ENCODE measurements around the gene SKOR1. TPM values are rescaled to one million over a fixed set of nuclear protein-coding genes. Genes with fewer than 3 reads are reported as not detected.

The SKOR1 gene
- total and polyA plus RNA-seq, 10 of the 15 experiments (the other 5 are each of a cell fraction or from before 2014, with no cell fraction given) = 0.04 to 0.36 (median 0.10) TPM; not detected in 4

DNA sequence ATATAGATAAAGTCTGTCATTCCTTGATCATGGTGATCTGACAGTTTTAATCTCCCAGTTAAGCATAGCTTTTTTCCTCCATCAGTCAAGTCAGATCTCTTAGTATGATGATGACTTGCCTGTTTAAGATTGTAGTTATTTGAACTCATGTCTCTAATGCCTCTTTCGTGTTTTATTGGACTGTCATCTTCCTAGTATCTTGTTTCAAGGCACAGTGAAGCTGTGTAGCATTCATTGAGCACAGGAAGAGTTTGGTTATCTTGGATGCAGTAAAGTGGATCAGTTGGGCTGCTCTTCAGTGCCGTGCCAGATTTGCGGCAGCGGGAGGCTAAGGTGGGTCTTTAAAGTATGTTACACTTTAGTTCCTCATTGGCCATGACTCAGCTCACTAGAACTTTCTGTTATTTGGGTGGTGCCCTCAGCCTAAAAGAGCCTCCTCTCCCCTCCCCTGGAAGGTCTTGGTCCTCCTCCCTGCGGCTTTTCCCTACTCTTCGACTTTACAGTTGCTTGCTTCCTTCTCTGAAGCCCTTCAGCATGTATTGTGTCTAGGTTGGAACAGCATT lies 45.7 kb upstream of the SKOR1 start:
- ATAC-seq = no peak
- no peaks in the 10 kb centered on the region for H4K20me1 ChIP-seq (ENCODE audit: control insufficient read depth, insufficient read depth)
- no peaks in the 10 kb centered on the region for H3K27me3 ChIP-seq (replicated peaks in 1 of 2; ENCODE audit: control insufficient read depth in 2 of 2, insufficient read depth in 2 of 2, low read length in 1 of 2)
- POLR2A ChIA-PET = interaction anchor here (0.5 to 0.7 kb wide), 2 partner anchors 274 to 286 kb away, joined by 3 to 5 read pairs; no protein-coding TSS in a partner anchor
- no peaks in the 10 kb centered on the region for H3K9me3 ChIP-seq (replicated peaks; ENCODE audit: control insufficient read depth, insufficient read depth, low read length)
- peaks cover 22% of the 10 kb centered on the region for H3K4me1 ChIP-seq (ENCODE audit: control insufficient read depth, insufficient read depth, low read length)
- H3K36me3 ChIP-seq (ENCODE audit: control insufficient read depth in 2 of 2, insufficient read depth in 2 of 2, low read length in 1 of 2) = no peaks in the 10 kb centered on the region
- in situ Hi-C loops (cut with MboI) = no loop called here
- no peak overlapping the region for H3K4me2 ChIP-seq (ENCODE audit: control insufficient read depth, insufficient read depth)
- no peak overlapping the region for H3K27ac ChIP-seq (ENCODE audit: control insufficient read depth, insufficient read depth)
- H2AFZ ChIP-seq (ENCODE audit: control insufficient read depth, low read depth, low read length) = no peak overlapping the region
- intact Hi-C loops (cut with micrococcal nuclease; ENCODE audit: unreplicated experiment) = no loop called here
- SMC1A ChIA-PET (ENCODE audit: uncharacterized antibody, unreplicated experiment) = interaction anchor here (1.1 to 8.3 kb wide), 7 partner anchors 9 to 279 kb away, joined by 3 to 50 read pairs (median 3); no protein-coding TSS in a partner anchor
- H3K4me3 ChIP-seq = no peak overlapping the region
- no peak for DNase-seq (ENCODE audit: low read depth, low spot score)
- CTCF ChIA-PET = interaction anchor here (0.8 to 1.5 kb wide), 5 partner anchors 11 to 279 kb away, joined by 3 to 8 read pairs (median 6); no protein-coding TSS in a partner anchor
- WGBS (ENCODE audit: insufficient coverage, insufficient replicate concordance, low lambda C conversion rate, missing lambda C conversion rate) = 82% methylated on average over 6 of the region's 6 CpGs
- FAIRE-seq = no peak
- no peak overlapping the region for H3K9ac ChIP-seq (ENCODE audit: control insufficient read depth, insufficient read depth, low read length)
- RAD21 ChIA-PET (ENCODE audit: unreplicated experiment) = interaction anchor here (0.8 kb wide), 1 partner anchor 56 kb away, joined by 3 read pairs; no protein-coding TSS in a partner anchor
- no TSS peak for BruUV-seq (replicated peaks)
- H3K79me2 ChIP-seq (ENCODE audit: control insufficient read depth, insufficient read depth, low read length) = no peaks in the 10 kb centered on the region
- no peak for TF ChIP-seq KLF5 (IDR thresholded peaks at IDR 0.05; ENCODE audit: partially characterized antibody)
- TF ChIP-seq ZNF622 (IDR thresholded peaks at IDR 0.05) = no peak
- TF ChIP-seq YY1 (IDR thresholded peaks at IDR 0.05; ENCODE audit: low read depth, low read length) = no peak
- TF ChIP-seq NFYA (IDR thresholded peaks at IDR 0.05; ENCODE audit: borderline replicate concordance, low read depth, low read length) = no peak
- no peak for TF ChIP-seq MXI1 (IDR thresholded peaks at IDR 0.05; ENCODE audit: low read depth, low read length)
- TF ChIP-seq, protein P1, sequence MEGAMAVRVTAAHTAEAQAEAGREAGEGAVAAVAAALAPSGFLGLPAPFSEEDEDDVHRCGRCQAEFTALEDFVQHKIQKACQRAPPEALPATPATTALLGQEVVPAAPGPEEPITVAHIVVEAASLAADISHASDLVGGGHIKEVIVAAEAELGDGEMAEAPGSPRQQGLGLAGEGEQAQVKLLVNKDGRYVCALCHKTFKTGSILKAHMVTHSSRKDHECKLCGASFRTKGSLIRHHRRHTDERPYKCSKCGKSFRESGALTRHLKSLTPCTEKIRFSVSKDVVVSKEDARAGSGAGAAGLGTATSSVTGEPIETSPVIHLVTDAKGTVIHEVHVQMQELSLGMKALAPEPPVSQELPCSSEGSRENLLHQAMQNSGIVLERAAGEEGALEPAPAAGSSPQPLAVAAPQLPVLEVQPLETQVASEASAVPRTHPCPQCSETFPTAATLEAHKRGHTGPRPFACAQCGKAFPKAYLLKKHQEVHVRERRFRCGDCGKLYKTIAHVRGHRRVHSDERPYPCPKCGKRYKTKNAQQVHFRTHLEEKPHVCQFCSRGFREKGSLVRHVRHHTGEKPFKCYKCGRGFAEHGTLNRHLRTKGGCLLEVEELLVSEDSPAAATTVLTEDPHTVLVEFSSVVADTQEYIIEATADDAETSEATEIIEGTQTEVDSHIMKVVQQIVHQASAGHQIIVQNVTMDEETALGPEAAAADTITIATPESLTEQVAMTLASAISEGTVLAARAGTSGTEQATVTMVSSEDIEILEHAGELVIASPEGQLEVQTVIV (IDR thresholded peaks at IDR 0.05; ENCODE audit: borderline replicate concordance, partially characterized antibody) = no peak
- TF ChIP-seq NBN (IDR thresholded peaks at IDR 0.05) = no peak
- no peak for TF ChIP-seq RCOR1 (conservative IDR thresholded peaks at IDR 0.05; ENCODE audit: low read depth, low read length)
- TF ChIP-seq, protein P2, sequence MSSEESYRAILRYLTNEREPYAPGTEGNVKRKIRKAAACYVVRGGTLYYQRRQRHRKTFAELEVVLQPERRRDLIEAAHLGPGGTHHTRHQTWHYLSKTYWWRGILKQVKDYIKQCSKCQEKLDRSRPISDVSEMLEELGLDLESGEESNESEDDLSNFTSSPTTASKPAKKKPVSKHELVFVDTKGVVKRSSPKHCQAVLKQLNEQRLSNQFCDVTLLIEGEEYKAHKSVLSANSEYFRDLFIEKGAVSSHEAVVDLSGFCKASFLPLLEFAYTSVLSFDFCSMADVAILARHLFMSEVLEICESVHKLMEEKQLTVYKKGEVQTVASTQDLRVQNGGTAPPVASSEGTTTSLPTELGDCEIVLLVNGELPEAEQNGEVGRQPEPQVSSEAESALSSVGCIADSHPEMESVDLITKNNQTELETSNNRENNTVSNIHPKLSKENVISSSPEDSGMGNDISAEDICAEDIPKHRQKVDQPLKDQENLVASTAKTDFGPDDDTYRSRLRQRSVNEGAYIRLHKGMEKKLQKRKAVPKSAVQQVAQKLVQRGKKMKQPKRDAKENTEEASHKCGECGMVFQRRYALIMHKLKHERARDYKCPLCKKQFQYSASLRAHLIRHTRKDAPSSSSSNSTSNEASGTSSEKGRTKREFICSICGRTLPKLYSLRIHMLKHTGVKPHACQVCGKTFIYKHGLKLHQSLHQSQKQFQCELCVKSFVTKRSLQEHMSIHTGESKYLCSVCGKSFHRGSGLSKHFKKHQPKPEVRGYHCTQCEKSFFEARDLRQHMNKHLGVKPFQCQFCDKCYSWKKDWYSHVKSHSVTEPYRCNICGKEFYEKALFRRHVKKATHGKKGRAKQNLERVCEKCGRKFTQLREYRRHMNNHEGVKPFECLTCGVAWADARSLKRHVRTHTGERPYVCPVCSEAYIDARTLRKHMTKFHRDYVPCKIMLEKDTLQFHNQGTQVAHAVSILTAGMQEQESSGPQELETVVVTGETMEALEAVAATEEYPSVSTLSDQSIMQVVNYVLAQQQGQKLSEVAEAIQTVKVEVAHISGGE (CRISPR knock-in tag; IDR thresholded peaks at IDR 0.05) = no peak
- TF ChIP-seq JUNB (IDR thresholded peaks at IDR 0.05) = no peak
- TF ChIP-seq FOS (IDR thresholded peaks at IDR 0.05; ENCODE audit: borderline replicate concordance, extremely low read depth, insufficient read length) = no peak
- TF ChIP-seq RELA (IDR thresholded peaks at IDR 0.05; ENCODE audit: borderline replicate concordance, partially characterized antibody) = no peak
- no peak for TF ChIP-seq ZZZ3 (IDR thresholded peaks at IDR 0.05; ENCODE audit: control insufficient read depth, insufficient read length, low read depth)
- TF ChIP-seq, protein P3, sequence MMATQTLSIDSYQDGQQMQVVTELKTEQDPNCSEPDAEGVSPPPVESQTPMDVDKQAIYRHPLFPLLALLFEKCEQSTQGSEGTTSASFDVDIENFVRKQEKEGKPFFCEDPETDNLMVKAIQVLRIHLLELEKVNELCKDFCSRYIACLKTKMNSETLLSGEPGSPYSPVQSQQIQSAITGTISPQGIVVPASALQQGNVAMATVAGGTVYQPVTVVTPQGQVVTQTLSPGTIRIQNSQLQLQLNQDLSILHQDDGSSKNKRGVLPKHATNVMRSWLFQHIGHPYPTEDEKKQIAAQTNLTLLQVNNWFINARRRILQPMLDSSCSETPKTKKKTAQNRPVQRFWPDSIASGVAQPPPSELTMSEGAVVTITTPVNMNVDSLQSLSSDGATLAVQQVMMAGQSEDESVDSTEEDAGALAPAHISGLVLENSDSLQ (IDR thresholded peaks at IDR 0.05) = no peak
- TF ChIP-seq, protein P4, sequence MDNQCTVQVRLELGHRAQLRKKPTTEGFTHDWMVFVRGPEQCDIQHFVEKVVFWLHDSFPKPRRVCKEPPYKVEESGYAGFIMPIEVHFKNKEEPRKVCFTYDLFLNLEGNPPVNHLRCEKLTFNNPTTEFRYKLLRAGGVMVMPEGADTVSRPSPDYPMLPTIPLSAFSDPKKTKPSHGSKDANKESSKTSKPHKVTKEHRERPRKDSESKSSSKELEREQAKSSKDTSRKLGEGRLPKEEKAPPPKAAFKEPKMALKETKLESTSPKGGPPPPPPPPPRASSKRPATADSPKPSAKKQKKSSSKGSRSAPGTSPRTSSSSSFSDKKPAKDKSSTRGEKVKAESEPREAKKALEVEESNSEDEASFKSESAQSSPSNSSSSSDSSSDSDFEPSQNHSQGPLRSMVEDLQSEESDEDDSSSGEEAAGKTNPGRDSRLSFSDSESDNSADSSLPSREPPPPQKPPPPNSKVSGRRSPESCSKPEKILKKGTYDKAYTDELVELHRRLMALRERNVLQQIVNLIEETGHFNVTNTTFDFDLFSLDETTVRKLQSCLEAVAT (IDR thresholded peaks at IDR 0.05) = no peak
- TF ChIP-seq IRF4 (IDR thresholded peaks at IDR 0.05; ENCODE audit: low read depth, low read length) = no peak

All from GM12878 (cell line).